ENCODE results near the gene ARFRP1. TPM values are rescaled to one million over a fixed set of nuclear protein-coding genes. Genes with fewer than 3 reads are reported as not detected.

Gene ARFRP1
- total and polyA plus RNA-seq, 2 of the 13 experiments (the other 11 are each of a cell fraction or from before 2014, with no cell fraction given), result 32.0 to 51.1 TPM

DNA sequence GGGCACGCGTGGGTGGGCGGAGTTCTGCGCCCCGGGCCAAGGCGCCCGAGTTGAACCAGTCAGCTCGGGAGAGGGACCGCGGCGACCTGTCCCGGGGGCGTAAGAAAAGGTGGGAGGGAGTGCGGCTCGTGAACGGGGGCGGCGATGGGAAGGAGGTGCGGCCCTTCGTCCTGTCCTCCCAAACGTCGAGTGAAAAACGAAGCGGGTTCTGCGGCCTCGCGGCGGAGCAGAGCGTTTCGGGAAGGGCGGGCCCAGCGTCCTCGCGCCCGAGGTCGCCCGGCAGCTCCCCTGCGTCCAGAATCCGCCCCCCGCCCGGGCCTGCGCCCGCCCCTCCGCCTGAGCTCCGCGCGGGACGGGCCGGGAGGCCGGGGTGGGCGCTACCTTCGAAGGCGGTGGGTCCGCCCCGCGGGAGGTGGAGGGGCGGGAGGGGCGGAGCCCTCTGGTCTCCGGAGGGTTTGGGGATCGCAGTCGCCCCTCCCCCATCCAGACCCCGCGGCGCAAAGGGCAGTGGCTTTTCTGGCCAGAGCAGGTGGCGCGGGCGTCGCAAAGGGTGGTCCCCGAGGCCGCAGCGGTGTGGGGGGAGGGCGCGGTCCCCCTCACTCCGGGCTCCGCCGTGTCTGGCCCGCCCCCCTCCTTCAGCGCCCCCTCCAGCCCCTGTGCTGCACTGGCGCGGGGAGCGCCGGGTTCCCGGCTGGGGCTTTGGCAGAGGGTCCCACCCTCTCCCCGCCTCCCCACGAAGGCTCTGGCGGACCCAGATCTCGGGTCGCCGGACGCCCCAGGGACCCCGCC lies 55.4 kb downstream of the ARFRP1 start (continued):
- TF ChIP-seq ZNF878 (CRISPR knock-in tag; IDR thresholded peaks at IDR 0.05) (no peak), ZNF260 (CRISPR knock-in tag; IDR thresholded peaks at IDR 0.05; ENCODE audit: borderline replicate concordance, low read depth) (no peak), NFIC (IDR thresholded peaks at IDR 0.05; ENCODE audit: low read length) (no peak), ZFAT (CRISPR knock-in tag; conservative IDR thresholded peaks at IDR 0.05) (no peak), SALL1 (CRISPR knock-in tag; IDR thresholded peaks at IDR 0.05) (peak; percentile 47), MAFK (conservative IDR thresholded peaks at IDR 0.05 in 1 of 2, IDR thresholded peaks at IDR 0.05 in 1 of 2; ENCODE audit: low read length in 2 of 2) (no peak), MIXL1 (CRISPR knock-in tag; IDR thresholded peaks at IDR 0.05) (no peak), RFXANK (CRISPR knock-in tag; IDR thresholded peaks at IDR 0.05) (0 out of 2 replicates have a peak, but pooled peaks have one; percentile 22), ZNF740 (CRISPR knock-in tag; IDR thresholded peaks at IDR 0.05) (peak; percentile 10; the same call in 1 of the 2 replicates), SALL2 (CRISPR knock-in tag; IDR thresholded peaks at IDR 0.05) (no peak), MAZ (IDR thresholded peaks at IDR 0.05; ENCODE audit: borderline replicate concordance, low read depth, low read length) (no peak), MAZ (CRISPR knock-in tag; IDR thresholded peaks at IDR 0.05; ENCODE audit: low read depth) (no peak; the same call in none of the 2 replicates), SOX5 (CRISPR knock-in tag; IDR thresholded peaks at IDR 0.05; ENCODE audit: borderline replicate concordance) (0 out of 2 replicates have a peak, but pooled peaks have one; percentile 20), ZNF207 (IDR thresholded peaks at IDR 0.05; ENCODE audit: borderline replicate concordance) (no peak), DR1 (CRISPR knock-in tag; IDR thresholded peaks at IDR 0.05) (no peak), ZNF124 (CRISPR knock-in tag; IDR thresholded peaks at IDR 0.05) (no peak), ZFX (CRISPR knock-in tag; IDR thresholded peaks at IDR 0.05; ENCODE audit: low read depth) (peak; percentile 66), KAT2B (IDR thresholded peaks at IDR 0.05; ENCODE audit: borderline replicate concordance, low read depth, low read length) (no peak), YEATS2 (CRISPR knock-in tag; IDR thresholded peaks at IDR 0.05; ENCODE audit: borderline replicate concordance) (no peak), STAT5B (CRISPR knock-in tag; IDR thresholded peaks at IDR 0.05) (no peak), MED13 (CRISPR knock-in tag; IDR thresholded peaks at IDR 0.05) (no peak), MYC (CRISPR knock-in tag; IDR thresholded peaks at IDR 0.05; ENCODE audit: borderline replicate concordance) (peak; percentile 58; the same call in 1 of the 2 replicates), SRSF9 (IDR thresholded peaks at IDR 0.05; ENCODE audit: borderline replicate concordance, insufficient read depth, low read depth, low read length, poor library complexity, severe bottlenecking) (no peak), NR2F1 (CRISPR knock-in tag; IDR thresholded peaks at IDR 0.05) (no peak), SP140L (CRISPR knock-in tag; IDR thresholded peaks at IDR 0.05; ENCODE audit: borderline replicate concordance) (no peak), EED (CRISPR knock-in tag; IDR thresholded peaks at IDR 0.05) (no peak)
- TF ChIP-seq, protein P1, sequence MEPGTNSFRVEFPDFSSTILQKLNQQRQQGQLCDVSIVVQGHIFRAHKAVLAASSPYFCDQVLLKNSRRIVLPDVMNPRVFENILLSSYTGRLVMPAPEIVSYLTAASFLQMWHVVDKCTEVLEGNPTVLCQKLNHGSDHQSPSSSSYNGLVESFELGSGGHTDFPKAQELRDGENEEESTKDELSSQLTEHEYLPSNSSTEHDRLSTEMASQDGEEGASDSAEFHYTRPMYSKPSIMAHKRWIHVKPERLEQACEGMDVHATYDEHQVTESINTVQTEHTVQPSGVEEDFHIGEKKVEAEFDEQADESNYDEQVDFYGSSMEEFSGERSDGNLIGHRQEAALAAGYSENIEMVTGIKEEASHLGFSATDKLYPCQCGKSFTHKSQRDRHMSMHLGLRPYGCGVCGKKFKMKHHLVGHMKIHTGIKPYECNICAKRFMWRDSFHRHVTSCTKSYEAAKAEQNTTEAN (CRISPR knock-in tag; conservative IDR thresholded peaks at IDR 0.05), result peak; percentile 66; the same call in 1 of the 2 replicates
- TF ChIP-seq, protein P2, sequence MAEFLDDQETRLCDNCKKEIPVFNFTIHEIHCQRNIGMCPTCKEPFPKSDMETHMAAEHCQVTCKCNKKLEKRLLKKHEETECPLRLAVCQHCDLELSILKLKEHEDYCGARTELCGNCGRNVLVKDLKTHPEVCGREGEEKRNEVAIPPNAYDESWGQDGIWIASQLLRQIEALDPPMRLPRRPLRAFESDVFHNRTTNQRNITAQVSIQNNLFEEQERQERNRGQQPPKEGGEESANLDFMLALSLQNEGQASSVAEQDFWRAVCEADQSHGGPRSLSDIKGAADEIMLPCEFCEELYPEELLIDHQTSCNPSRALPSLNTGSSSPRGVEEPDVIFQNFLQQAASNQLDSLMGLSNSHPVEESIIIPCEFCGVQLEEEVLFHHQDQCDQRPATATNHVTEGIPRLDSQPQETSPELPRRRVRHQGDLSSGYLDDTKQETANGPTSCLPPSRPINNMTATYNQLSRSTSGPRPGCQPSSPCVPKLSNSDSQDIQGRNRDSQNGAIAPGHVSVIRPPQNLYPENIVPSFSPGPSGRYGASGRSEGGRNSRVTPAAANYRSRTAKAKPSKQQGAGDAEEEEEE (CRISPR knock-in tag; IDR thresholded peaks at IDR 0.05; ENCODE audit: borderline replicate concordance), result no peak
